IMR-90 (cell line): Measurements from ENCODE around the gene SPATA24. TPM values are rescaled to one million over a fixed set of nuclear protein-coding genes. Genes with fewer than 3 reads are reported as not detected.

ENCODE experiments used
- ATAC-seq: fragments of 200-7000 bp; cut with Tn5 transposase; 2 replicates; pipeline ENCODE4 v1.9.1; 2020; ENCODE audit warnings: low read depth, mild to moderate bottlenecking, moderate library complexity
- BruUV-seq: library from RNA; stranded (reverse); fragments of 400-500 nt; replicated peaks from 2 replicates; lab custom pipeline; 2021; lab: Mats Ljungman, UMichigan
- CTCF ChIA-PET: fragments of 300-600 bp; formaldehyde crosslinking; extraction: SDS; loops from one replicate; lab custom pipeline; 2021; ENCODE audit warnings: antibody characterized with exemption; lab: Yijun Ruan, JAX
- POLR2A ChIA-PET: fragments of 300-600 bp; sonication (Branson Sonifier 250); formaldehyde crosslinking; loops from one replicate; lab custom pipeline; 2022; ENCODE audit warnings: antibody characterized with exemption; ENCODE audit not compliant: unreplicated experiment; lab: Charles Lee
- DNase-seq: peaks from one replicate; pipeline ENCODE4 v3.0.0; 2013
- H2AFZ ChIP-seq: replicated peaks from 2 replicates; pipeline ENCODE3; 2013; ENCODE audit warnings: low read length, mild to moderate bottlenecking; ENCODE audit not compliant: poor library complexity
- H2AK5ac ChIP-seq: 2 replicates; pipeline ENCODE4 v1.6.1; 2013; ENCODE audit warnings: low read depth, low read length, inconsistent platforms
- H2AK9ac ChIP-seq: replicated peaks from 2 replicates; pipeline ENCODE3; 2013; ENCODE audit warnings: mild to moderate bottlenecking, low read depth, low read length, moderate library complexity; ENCODE audit not compliant: poor library complexity
- H2BK120ac ChIP-seq: 2 replicates; pipeline ENCODE4 v1.6.1; 2013; ENCODE audit warnings: low read depth, low read length, inconsistent platforms
- H2BK15ac ChIP-seq: 3 replicates; pipeline ENCODE4 v1.6.1; 2013; ENCODE audit warnings: low read depth, low read length, inconsistent platforms
- H2BK20ac ChIP-seq: 2 replicates; pipeline ENCODE4 v1.6.1; 2013; ENCODE audit warnings: low read depth, mild to moderate bottlenecking, inconsistent platforms, low read length, moderate library complexity
- H2BK5ac ChIP-seq: 2 replicates; pipeline ENCODE4 v1.6.1; 2013; ENCODE audit warnings: mild to moderate bottlenecking, low read depth, low read length, inconsistent platforms; ENCODE audit not compliant: poor library complexity, severe bottlenecking
- H3K14ac ChIP-seq: replicated peaks from 2 replicates; pipeline ENCODE4 v1.6.1; 2013; ENCODE audit warnings: low read depth, low read length, inconsistent platforms
- H3K18ac ChIP-seq: 2 replicates; pipeline ENCODE4 v1.6.1; 2013; ENCODE audit warnings: low read depth, low read length, control low read depth
- H3K23ac ChIP-seq: 2 replicates; pipeline ENCODE4 v1.6.1; 2013; ENCODE audit warnings: low read depth, low read length, inconsistent platforms
- H3K27ac ChIP-seq: 2 replicates; pipeline ENCODE4 v1.5.1; 2013; ENCODE audit warnings: mild to moderate bottlenecking, control low read depth, low read length; ENCODE audit not compliant: insufficient read depth
- H3K27me3 ChIP-seq: 2 replicates; pipeline ENCODE4 v1.6.1; 2013; ENCODE audit warnings: low read length; ENCODE audit not compliant: control insufficient read depth, insufficient read depth
- H3K36me3 ChIP-seq: 2 replicates; pipeline ENCODE4 v1.6.1; 2013; ENCODE audit warnings: low read length, mixed read lengths; ENCODE audit not compliant: control insufficient read depth, insufficient read depth
- H3K4ac ChIP-seq: 2 replicates; pipeline ENCODE4 v1.6.1; 2013; ENCODE audit warnings: low read depth, low read length, inconsistent platforms
- H3K4me1 ChIP-seq: 2 replicates; pipeline ENCODE4 v1.6.1; 2013; ENCODE audit warnings: low read length, mixed read lengths; ENCODE audit not compliant: control insufficient read depth, insufficient read depth
- H3K4me2 ChIP-seq: 2 replicates; pipeline ENCODE4 v1.6.1; 2013; ENCODE audit warnings: low read depth, mild to moderate bottlenecking, control low read depth, low read length, moderate library complexity
- H3K4me3 ChIP-seq: 2 replicates; pipeline ENCODE4 v1.5.1; 2013; ENCODE audit warnings: low read depth, mild to moderate bottlenecking, control low read depth, low read length, moderate library complexity; ENCODE audit not compliant: insufficient read depth
- H3K56ac ChIP-seq: 2 replicates; pipeline ENCODE4 v1.6.1; 2013; ENCODE audit warnings: low read length, inconsistent platforms; ENCODE audit not compliant: insufficient read depth; ENCODE audit errors: extremely low read depth
- H3K79me1 ChIP-seq, 2 experiments: 2 replicates each; pipeline ENCODE4 v1.6.1; 2013; ENCODE audit warnings: low read length in 2 of 2, inconsistent platforms in 1 of 2, low read depth in 1 of 2
- H3K9ac ChIP-seq: 2 replicates; pipeline ENCODE4 v1.6.1; 2013; ENCODE audit warnings: low read depth, low read length, control low read depth
- H3K9me1 ChIP-seq: 2 replicates; pipeline ENCODE4 v1.6.1; 2013; ENCODE audit warnings: low read length, inconsistent platforms; ENCODE audit not compliant: insufficient read depth
- H3K9me3 ChIP-seq: 2 replicates; pipeline ENCODE4 v1.6.1; 2013; ENCODE audit warnings: low read length; ENCODE audit not compliant: control insufficient read depth, insufficient read depth
- H4K20me1 ChIP-seq: 2 replicates; pipeline ENCODE4 v1.6.1; 2013; ENCODE audit warnings: low read length, inconsistent platforms; ENCODE audit not compliant: insufficient read depth
- H4K5ac ChIP-seq: 2 replicates; pipeline ENCODE4 v1.6.1; 2013; ENCODE audit warnings: mild to moderate bottlenecking, low read depth, low read length, control low read depth
- H4K8ac ChIP-seq, 2 experiments: 2 replicates each; pipeline ENCODE4 v1.6.1; 2013; ENCODE audit warnings: low read depth in 2 of 2, low read length in 2 of 2, control low read depth in 1 of 2, inconsistent platforms in 1 of 2
- H4K91ac ChIP-seq: 2 replicates; pipeline ENCODE4 v1.6.1; 2013; ENCODE audit warnings: low read depth, low read length, inconsistent platforms; ENCODE audit not compliant: insufficient read depth
- BHLHE40 ChIP-seq: fragments of 150-350 bp; IDR thresholded peaks from 2 replicates; pipeline ENCODE4 v1.6.1; 2016; ENCODE audit warnings: mild to moderate bottlenecking, low read depth, low read length
- CEBPB ChIP-seq: IDR thresholded peaks from 2 replicates; pipeline ENCODE4 v1.6.1; 2012; ENCODE audit warnings: low read depth, low read length, improper control_type of control experiment
- CHD1 ChIP-seq: IDR thresholded peaks from 2 replicates; pipeline ENCODE4 v1.6.1; 2012; ENCODE audit warnings: low read depth, low read length, improper control_type of control experiment
- FOS ChIP-seq: fragments of 150-350 bp; IDR thresholded peaks from 2 replicates; pipeline ENCODE4 v1.6.1; 2016; ENCODE audit warnings: low read depth, low read length
- MAFK ChIP-seq: IDR thresholded peaks from 2 replicates; pipeline ENCODE4 v1.6.1; 2012; ENCODE audit warnings: low read depth, low read length, improper control_type of control experiment
- MAZ ChIP-seq: IDR thresholded peaks from 2 replicates; pipeline ENCODE4 v1.6.1; 2012; ENCODE audit warnings: low read depth, mild to moderate bottlenecking, low read length, improper control_type of control experiment, moderate library complexity, borderline replicate concordance
- MXI1 ChIP-seq: IDR thresholded peaks from 2 replicates; pipeline ENCODE4 v1.6.1; 2012; ENCODE audit warnings: low read depth, mild to moderate bottlenecking, low read length, moderate library complexity, borderline replicate concordance
- NFE2L2 ChIP-seq: fragments of 150-350 bp; IDR thresholded peaks from 2 replicates; pipeline ENCODE4 v1.6.1; 2016; ENCODE audit warnings: low read depth, mild to moderate bottlenecking, low read length
- POLR2A ChIP-seq: IDR thresholded peaks from 2 replicates; pipeline ENCODE4 v1.6.1; 2012; ENCODE audit warnings: mild to moderate bottlenecking, low read depth, low read length
- RAD21 ChIP-seq: IDR thresholded peaks from 2 replicates; pipeline ENCODE4 v1.6.1; 2012; ENCODE audit warnings: low read length, improper control_type of control experiment
- RCOR1 ChIP-seq: IDR thresholded peaks from 2 replicates; pipeline ENCODE4 v1.6.1; 2012; ENCODE audit warnings: mild to moderate bottlenecking, low read length, improper control_type of control experiment; ENCODE audit not compliant: insufficient replicate concordance
- RFX5 ChIP-seq: IDR thresholded peaks from 2 replicates; pipeline ENCODE4 v1.8.0; 2012; ENCODE audit warnings: low read depth, mild to moderate bottlenecking, low read length, moderate library complexity
- SMC3 ChIP-seq: fragments of 150-350 bp; IDR thresholded peaks from 2 replicates; pipeline ENCODE4 v1.6.1; 2016; ENCODE audit warnings: low read depth, mild to moderate bottlenecking, antibody characterized with exemption, low read length, moderate library complexity
- WGBS, 2 experiments: methylation state at CpG; one replicate each; pipeline versions ENCODE4 v1.1.5 to v1.1.7; 2013; ENCODE audit warnings: missing lambda C conversion rate in 2 of 2; ENCODE audit not compliant: insufficient read length in 1 of 2; ENCODE audit errors: extremely low coverage in 2 of 2; 5-methylcytosine and 5-hydroxymethylcytosine counted together
- dilution Hi-C: fragments of 300-500 bp; cut with HindIII; formaldehyde crosslinking; loops from one replicate; pipeline ENCODE4 v1.14.3; 2018; ENCODE audit warnings: low sequenced_read_pairs; ENCODE audit not compliant: unreplicated experiment
- in situ Hi-C: fragments of 300-500 bp; cut with MboI; formaldehyde crosslinking; loops from 3 replicates; pipeline ENCODE4 v1.14.3; 2019; ENCODE audit warnings: low sequenced_read_pairs, inconsistent platforms, mixed read lengths
- intact Hi-C: fragments of 100-400 bp; cut with micrococcal nuclease; formaldehyde crosslinking; loops from 2 replicates; pipeline ENCODE4 v1.10.0; 2022
- polyA plus RNA-seq, 3 experiments: library from polyadenylated mRNA; depleted of rRNA; stranded (reverse); fragments of >200 nt; gene quantifications; 2 replicates each; pipeline ENCODE4 v1.2.3, GENCODE V29; 2012; ENCODE audit warnings: low replicate concordance in 1 of 3
- total RNA-seq: library from RNA; depleted of rRNA; stranded (reverse); fragments of >200 nt; gene quantifications from 2 replicates; pipeline ENCODE4 v1.2.3, GENCODE V29; 2012
- TF ChIP-seq, protein P1 (sequence below): fragments of 150-350 bp; IDR thresholded peaks from 2 replicates; pipeline ENCODE4 v1.6.1; 2017; ENCODE audit warnings: mild to moderate bottlenecking, antibody characterized with exemption, low read length, low read depth
- TF ChIP-seq, protein P2 (sequence below): fragments of 150-350 bp; IDR thresholded peaks from 2 replicates; pipeline ENCODE4 v1.6.1; 2016; ENCODE audit warnings: low read depth, mild to moderate bottlenecking, low read length, moderate library complexity, borderline replicate concordance
- TF ChIP-seq, protein P3 (sequence below): conservative IDR thresholded peaks from 2 replicates; pipeline ENCODE4 v1.5.1; 2012; ENCODE audit warnings: mild to moderate bottlenecking, low read depth, low read length, improper control_type of control experiment

Gene SPATA24
- total and polyA plus RNA-seq, 2 of the 4 experiments (the other 2 are of a cell fraction) = 4.1 to 4.3 TPM

DNA sequence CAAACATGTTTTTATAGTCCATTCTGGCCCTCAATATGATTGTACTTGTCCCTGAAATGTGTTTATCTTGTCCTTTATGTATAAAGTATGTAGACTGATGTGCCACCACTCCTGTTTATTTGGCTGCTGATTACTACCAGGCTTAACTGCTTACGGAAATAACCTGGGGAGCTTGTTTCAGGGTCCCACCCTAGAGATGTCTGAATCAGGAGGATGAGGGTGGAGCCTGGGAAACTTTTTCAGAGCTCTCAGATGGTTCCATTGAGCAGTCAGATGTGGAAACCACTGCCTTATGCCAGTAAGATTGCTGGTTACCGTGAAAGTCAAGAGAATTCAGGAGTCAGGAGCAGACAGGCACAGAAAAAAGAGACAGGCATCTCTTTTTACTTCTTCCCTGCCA lies 40.0 kb downstream of the SPATA24 start:
- H2AK5ac ChIP-seq = no peak overlapping the region
- intact Hi-C loops = no loop called here
- POLR2A ChIA-PET = no interaction called here
- H3K56ac ChIP-seq = no peak overlapping the region
- no peak overlapping the region for H2BK5ac ChIP-seq
- no peak overlapping the region for H2AFZ ChIP-seq
- ATAC-seq (no peak), DNase-seq (no peak)
- no peak overlapping the region for H3K27ac ChIP-seq
- no CpG with 5 or more reads among the region's 2 CpGs for WGBS, 2 experiments
- peaks cover 47% of the 10 kb centered on the region for H4K20me1 ChIP-seq
- H2BK20ac ChIP-seq = no peak overlapping the region
- H3K9me3 ChIP-seq = no peaks in the 10 kb centered on the region
- peaks cover 5% of the 10 kb centered on the region for H3K9me1 ChIP-seq
- no peak overlapping the region for H4K5ac ChIP-seq
- H3K18ac ChIP-seq = no peak overlapping the region
- peaks cover 30% of the 10 kb centered on the region for H3K36me3 ChIP-seq
- dilution Hi-C loops = no loop called here
- H2AK9ac ChIP-seq = no peak overlapping the region
- H3K4me2 ChIP-seq = no peak overlapping the region
- BruUV-seq = no TSS peak
- TF ChIP-seq RFX5 (no peak), MAZ (no peak), RCOR1 (no peak), SMC3 (no peak), FOS (no peak), POLR2A (no peak), MXI1 (no peak), RAD21 (no peak), CEBPB (no peak), BHLHE40 (no peak), MAFK (no peak), NFE2L2 (no peak), CHD1 (no peak)
- TF ChIP-seq, protein P1, sequence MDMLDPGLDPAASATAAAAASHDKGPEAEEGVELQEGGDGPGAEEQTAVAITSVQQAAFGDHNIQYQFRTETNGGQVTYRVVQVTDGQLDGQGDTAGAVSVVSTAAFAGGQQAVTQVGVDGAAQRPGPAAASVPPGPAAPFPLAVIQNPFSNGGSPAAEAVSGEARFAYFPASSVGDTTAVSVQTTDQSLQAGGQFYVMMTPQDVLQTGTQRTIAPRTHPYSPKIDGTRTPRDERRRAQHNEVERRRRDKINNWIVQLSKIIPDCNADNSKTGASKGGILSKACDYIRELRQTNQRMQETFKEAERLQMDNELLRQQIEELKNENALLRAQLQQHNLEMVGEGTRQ = no peak
- TF ChIP-seq, protein P2, sequence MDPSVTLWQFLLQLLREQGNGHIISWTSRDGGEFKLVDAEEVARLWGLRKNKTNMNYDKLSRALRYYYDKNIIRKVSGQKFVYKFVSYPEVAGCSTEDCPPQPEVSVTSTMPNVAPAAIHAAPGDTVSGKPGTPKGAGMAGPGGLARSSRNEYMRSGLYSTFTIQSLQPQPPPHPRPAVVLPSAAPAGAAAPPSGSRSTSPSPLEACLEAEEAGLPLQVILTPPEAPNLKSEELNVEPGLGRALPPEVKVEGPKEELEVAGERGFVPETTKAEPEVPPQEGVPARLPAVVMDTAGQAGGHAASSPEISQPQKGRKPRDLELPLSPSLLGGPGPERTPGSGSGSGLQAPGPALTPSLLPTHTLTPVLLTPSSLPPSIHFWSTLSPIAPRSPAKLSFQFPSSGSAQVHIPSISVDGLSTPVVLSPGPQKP = no peak
- TF ChIP-seq, protein P3, sequence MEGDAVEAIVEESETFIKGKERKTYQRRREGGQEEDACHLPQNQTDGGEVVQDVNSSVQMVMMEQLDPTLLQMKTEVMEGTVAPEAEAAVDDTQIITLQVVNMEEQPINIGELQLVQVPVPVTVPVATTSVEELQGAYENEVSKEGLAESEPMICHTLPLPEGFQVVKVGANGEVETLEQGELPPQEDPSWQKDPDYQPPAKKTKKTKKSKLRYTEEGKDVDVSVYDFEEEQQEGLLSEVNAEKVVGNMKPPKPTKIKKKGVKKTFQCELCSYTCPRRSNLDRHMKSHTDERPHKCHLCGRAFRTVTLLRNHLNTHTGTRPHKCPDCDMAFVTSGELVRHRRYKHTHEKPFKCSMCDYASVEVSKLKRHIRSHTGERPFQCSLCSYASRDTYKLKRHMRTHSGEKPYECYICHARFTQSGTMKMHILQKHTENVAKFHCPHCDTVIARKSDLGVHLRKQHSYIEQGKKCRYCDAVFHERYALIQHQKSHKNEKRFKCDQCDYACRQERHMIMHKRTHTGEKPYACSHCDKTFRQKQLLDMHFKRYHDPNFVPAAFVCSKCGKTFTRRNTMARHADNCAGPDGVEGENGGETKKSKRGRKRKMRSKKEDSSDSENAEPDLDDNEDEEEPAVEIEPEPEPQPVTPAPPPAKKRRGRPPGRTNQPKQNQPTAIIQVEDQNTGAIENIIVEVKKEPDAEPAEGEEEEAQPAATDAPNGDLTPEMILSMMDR = no peak
- peaks cover 19 to 63% of the 10 kb centered on the region in 2 experiments for H3K79me1 ChIP-seq
- H3K27me3 ChIP-seq = no peaks in the 10 kb centered on the region
- no peak overlapping the region for H3K9ac ChIP-seq
- H3K23ac ChIP-seq = no peak overlapping the region
- H2BK120ac ChIP-seq = no peak overlapping the region
- H3K14ac ChIP-seq = no peak overlapping the region
- no peak overlapping the region for H4K8ac ChIP-seq
- H3K4ac ChIP-seq = no peak overlapping the region
- no peak overlapping the region for H3K4me3 ChIP-seq
- no peak overlapping the region for H4K91ac ChIP-seq
- CTCF ChIA-PET = no interaction called here
- no peak overlapping the region for H2BK15ac ChIP-seq
- H3K4me1 ChIP-seq = peaks cover 5% of the 10 kb centered on the region
- in situ Hi-C loops = no loop called here
